HG02973 (cell line): ENCODE data around the gene GABARAPL2.
"Not testable (repeated sequence)": the region's sequence is repeated elsewhere in the genome, so short reads cannot be mapped to it uniquely, and the experiment has no call there.

ENCODE experiments used
- ATAC-seq: cut with Tn5 transposase; IDR thresholded peaks from one replicate; pipeline ENCODE4 v1.9.1; 2021; ENCODE audit warnings: moderate library complexity; ENCODE audit not compliant: unreplicated experiment

The GABARAPL2 gene

GRCh38 chr16:75590920-75591843, 25.0 kb downstream of the GABARAPL2 start:
- no peak for ATAC-seq

GRCh38 chr16:75591927-75592326, 25.7 kb downstream of the GABARAPL2 start:
- ATAC-seq = not testable (repeated sequence)

- ATAC-seq = no peak
Observed at GRCh38 chr16:75593308-75593707, 27.1 kb downstream of the GABARAPL2 start.

- no peak for ATAC-seq
Observed at GRCh38 chr16:75593825-75594820, 27.9 kb downstream of the GABARAPL2 start.

- no peak for ATAC-seq
Observed at GRCh38 chr16:75599452-75600277, 33.5 kb downstream of the GABARAPL2 start.

- no peak for ATAC-seq
Observed at GRCh38 chr16:75603241-75603640, 37.1 kb downstream of the GABARAPL2 start.

- no peak for ATAC-seq
Observed at GRCh38 chr16:75606507-75606906, 40.3 kb downstream of the GABARAPL2 start.

- no peak for ATAC-seq
Observed at GRCh38 chr16:75614066-75614897, 48.1 kb downstream of the GABARAPL2 start.

- ATAC-seq = no peak
Observed at GRCh38 chr16:75615619-75616018, 49.4 kb downstream of the GABARAPL2 start.

- no peak for ATAC-seq
Observed at GRCh38 chr16:75616521-75617010, 50.4 kb downstream of the GABARAPL2 start.

GRCh38 chr16:75617121-75617520, 50.9 kb downstream of the GABARAPL2 start:
- ATAC-seq = no peak

- no peak for ATAC-seq
Observed at GRCh38 chr16:75618780-75619179, 52.6 kb downstream of the GABARAPL2 start.

- ATAC-seq = no peak
Observed at GRCh38 chr16:75620326-75621169, 54.4 kb downstream of the GABARAPL2 start.

- no peak for ATAC-seq
Observed at GRCh38 chr16:75621170-75621477, 54.9 kb downstream of the GABARAPL2 start.

GRCh38 chr16:75622761-75623605, 56.8 kb downstream of the GABARAPL2 start, which contains the start of gene ADAT1:
Gene ADAT1, minus strand, starts transcription at chr16:75623281. Its CDS starts 2,482 bp downstream, at chr16:75620799.
- peak; percentile 96 for ATAC-seq

GRCh38 chr16:75624921-75625334, 58.7 kb downstream of the GABARAPL2 start:
- no peak for ATAC-seq

GRCh38 chr16:75626806-75627205, 60.6 kb downstream of the GABARAPL2 start:
- no peak for ATAC-seq
